GM12878 (cell line): Measurements from ENCODE around the gene CFAP91. TPM values are rescaled to one million over a fixed set of nuclear protein-coding genes. Genes with fewer than 3 reads are reported as not detected.

Experiments used
- ATF2 ChIP-seq: IDR thresholded peaks from 2 replicates; pipeline ENCODE4 v1.6.1; 2012; ENCODE audit warnings: low read length, inconsistent platforms
- BHLHE40 ChIP-seq, 2 experiments: fragments of 450-650 bp in 1 of 2; IDR thresholded peaks; 2 replicates each; pipeline ENCODE4 v1.6.1; 2011 to 2017; ENCODE audit warnings: low read depth in 2 of 2, borderline replicate concordance in 1 of 2, improper control_type of control experiment in 1 of 2, low read length in 1 of 2, mild to moderate bottlenecking in 1 of 2
- BRCA1 ChIP-seq: IDR thresholded peaks from 2 replicates; pipeline ENCODE4 v1.6.1; 2011; ENCODE audit warnings: low read depth, low read length, improper control_type of control experiment
- CREB1 ChIP-seq: IDR thresholded peaks from 2 replicates; pipeline ENCODE4 v1.6.1; 2012; ENCODE audit warnings: low read depth, mild to moderate bottlenecking, inconsistent platforms
- DPF2 ChIP-seq: fragments of 450-650 bp; IDR thresholded peaks from 2 replicates; pipeline ENCODE4 v1.6.1; 2017; ENCODE audit warnings: mild to moderate bottlenecking
- ESRRA ChIP-seq: IDR thresholded peaks from 2 replicates; pipeline ENCODE4 v1.6.1; 2012; ENCODE audit warnings: mild to moderate bottlenecking, low read length, improper control_type of control experiment
- HCFC1 ChIP-seq: fragments of 150-350 bp; IDR thresholded peaks from 2 replicates; pipeline ENCODE4 v1.6.1; 2014; ENCODE audit warnings: low read length
- IKZF2 ChIP-seq, 2 experiments: fragments of 450-650 bp; IDR thresholded peaks; 2 replicates each; pipeline ENCODE4 v1.6.1; 2017; ENCODE audit warnings: mild to moderate bottlenecking in 2 of 2, moderate library complexity in 2 of 2
- JUNB ChIP-seq: IDR thresholded peaks from 2 replicates; pipeline ENCODE4 v1.6.1; 2016; ENCODE audit warnings: antibody characterized with exemption, mild to moderate bottlenecking
- MEF2B ChIP-seq: fragments of 450-650 bp; IDR thresholded peaks from 2 replicates; pipeline ENCODE4 v1.6.1; 2018; ENCODE audit warnings: mild to moderate bottlenecking, moderate library complexity; ENCODE audit not compliant: partially characterized antibody, poor library complexity, severe bottlenecking
- MTA2 ChIP-seq: fragments of 450-650 bp; IDR thresholded peaks from 2 replicates; pipeline ENCODE4 v1.6.1; 2016; ENCODE audit warnings: low read depth, mild to moderate bottlenecking, moderate library complexity
- MTA3 ChIP-seq: IDR thresholded peaks from 2 replicates; pipeline ENCODE4 v1.6.1; 2012; ENCODE audit warnings: low read length, inconsistent platforms, borderline replicate concordance
- NFYA ChIP-seq: IDR thresholded peaks from 2 replicates; pipeline ENCODE4 v1.6.1; 2011; ENCODE audit warnings: low read depth, mild to moderate bottlenecking, low read length, improper control_type of control experiment, borderline replicate concordance
- POLR2AphosphoS2 ChIP-seq: IDR thresholded peaks from 2 replicates; pipeline ENCODE4 v1.6.1; 2011; ENCODE audit warnings: low read depth, mild to moderate bottlenecking, low read length, improper control_type of control experiment, moderate library complexity
- RELA ChIP-seq: fragments of 450-650 bp; IDR thresholded peaks from 2 replicates; pipeline ENCODE4 v1.8.0; 2014; ENCODE audit warnings: borderline replicate concordance; ENCODE audit not compliant: partially characterized antibody
- RUNX3 ChIP-seq: IDR thresholded peaks from 2 replicates; pipeline ENCODE4 v1.6.1; 2012; ENCODE audit warnings: low read length, inconsistent platforms
- SIX5 ChIP-seq: IDR thresholded peaks from 2 replicates; pipeline ENCODE4 v1.6.1; 2011; ENCODE audit warnings: mild to moderate bottlenecking, low read depth, low read length, moderate library complexity; ENCODE audit not compliant: severe bottlenecking
- SMC3 ChIP-seq: IDR thresholded peaks from 2 replicates; pipeline ENCODE4 v1.6.1; 2011; ENCODE audit warnings: low read length, improper control_type of control experiment, borderline replicate concordance
- SREBF2 ChIP-seq: IDR thresholded peaks from 2 replicates; pipeline ENCODE4 v1.6.1; 2012; ENCODE audit warnings: mild to moderate bottlenecking, low read length
- STAT1 ChIP-seq: fragments of 450-650 bp; conservative IDR thresholded peaks from 2 replicates; pipeline ENCODE4 v1.6.1; 2014; ENCODE audit warnings: antibody characterized with exemption, mild to moderate bottlenecking
- ZNF207 ChIP-seq: fragments of 450-650 bp; IDR thresholded peaks from 2 replicates; pipeline ENCODE4 v1.6.1; 2014; ENCODE audit warnings: antibody characterized with exemption, mild to moderate bottlenecking, borderline replicate concordance
- ZNF24 ChIP-seq: fragments of 450-650 bp; IDR thresholded peaks from 2 replicates; pipeline ENCODE4 v1.6.1; 2017; ENCODE audit warnings: antibody characterized with exemption, mild to moderate bottlenecking
- ZNF274 ChIP-seq: IDR thresholded peaks from one replicate; pipeline ENCODE4 v1.8.0; 2011; ENCODE audit not compliant: insufficient read length, insufficient read depth
- ZNF622 ChIP-seq: fragments of 450-650 bp; IDR thresholded peaks from 2 replicates; pipeline ENCODE4 v1.6.1; 2017; ENCODE audit warnings: mild to moderate bottlenecking, inconsistent platforms
- ZZZ3 ChIP-seq: IDR thresholded peaks from 2 replicates; pipeline ENCODE4 v1.6.1; 2011; ENCODE audit warnings: low read depth; ENCODE audit not compliant: control insufficient read depth, insufficient read length
- polyA plus RNA-seq, 11 experiments: library from polyadenylated mRNA; depleted of rRNA in 4 of 11; unstranded in 6 of 11; stranded (reverse) in 5 of 11; fragments of >200 nt; fragmentation: Nextera tagmentation in 4 of 11; fragmentation: Illumina TruSeq in 1 of 11; extraction: Ambion mirVana in 4 of 11; extraction: Trizol in 1 of 11; gene quantifications; 1 replicate in 1 of 11; 2 replicates in 10 of 11; pipeline versions ENCODE4 v1.2.1 to v1.2.3, GENCODE V29; 2011 to 2016; ENCODE audit warnings: inconsistent platforms in 2 of 11, missing spikeins in 2 of 11, low read depth in 1 of 11
- total RNA-seq, 4 experiments: library from RNA; depleted of rRNA in 3 of 4; stranded (reverse); fragments of >200 nt in 3 of 4; fragmentation: Illumina TruSeq in 1 of 4; extraction: Trizol in 1 of 4; gene quantifications; 2 replicates each; pipeline versions ENCODE4 v1.2.1 to v1.2.3, GENCODE V29; 2013 to 2021
- TF ChIP-seq, protein P1 (sequence below): fragments of 450-650 bp; IDR thresholded peaks from 2 replicates; pipeline ENCODE4 v1.6.1; 2016; ENCODE audit warnings: mild to moderate bottlenecking
- TF ChIP-seq, protein P2 (sequence below): IDR thresholded peaks from 2 replicates; pipeline ENCODE4 v1.6.1; 2011; ENCODE audit warnings: mild to moderate bottlenecking, low read depth, low read length, moderate library complexity; ENCODE audit not compliant: insufficient replicate concordance
- TF ChIP-seq, protein P3 (sequence below): fragments of 450-650 bp; IDR thresholded peaks from 2 replicates; pipeline ENCODE4 v1.6.1; 2017; ENCODE audit warnings: mild to moderate bottlenecking

The CFAP91 gene
- total and polyA plus RNA-seq, 10 of the 15 experiments (the other 5 are each of a cell fraction or from before 2014, with no cell fraction given): 0.03 to 2.2 (median 0.92) TPM

DNA sequence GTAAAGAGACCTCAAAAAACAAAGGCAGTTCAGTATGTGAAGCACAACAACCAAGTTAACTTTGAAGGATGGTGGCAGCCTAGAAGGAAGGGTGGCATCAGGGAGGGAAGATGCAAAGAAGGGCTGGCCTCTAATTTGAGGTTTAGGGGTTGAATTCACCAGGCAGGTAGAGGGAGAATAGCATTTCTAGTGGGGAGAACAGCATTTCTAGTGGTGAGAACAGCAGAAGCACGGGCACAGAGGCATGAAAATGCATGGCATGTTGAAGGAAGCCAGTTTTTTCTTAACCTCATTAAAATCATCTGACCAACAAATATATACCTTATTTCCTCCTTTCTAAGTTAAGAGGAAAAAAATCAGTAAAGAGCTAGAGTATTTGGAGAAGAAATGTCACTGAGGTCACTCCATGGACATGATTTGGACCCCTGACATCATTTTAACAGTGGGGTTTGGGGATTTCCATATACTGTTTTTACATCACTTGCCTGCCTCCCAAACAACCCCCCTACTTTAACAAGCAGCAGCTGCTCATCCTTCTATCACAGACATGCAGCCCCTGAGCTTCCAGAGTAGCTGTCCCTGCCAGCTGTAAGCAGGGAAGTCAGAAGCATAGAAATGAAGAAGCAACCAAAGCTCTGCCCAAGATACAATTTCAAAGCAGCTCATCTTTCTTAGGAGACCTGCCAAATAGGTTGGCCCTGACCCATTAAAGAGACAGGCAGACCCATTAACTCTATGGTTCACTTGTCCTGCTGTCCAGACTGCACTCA is 40.0 kb upstream of the CFAP91 start (continued):
- TF ChIP-seq BRCA1 (no peak), NFYA (no peak), RELA (no peak), MTA2 (no peak), HCFC1 (no peak), ZNF274 (no peak), ZZZ3 (no peak), ZNF622 (no peak), ESRRA (no peak), STAT1 (no peak), JUNB (no peak; the same call in 1 of the 2 replicates), ZNF24 (no peak), MTA3 (no peak), SMC3 (no peak), IKZF2 (IDR thresholded peaks at IDR 0.05) (0 out of 4 replicates have a peak, but pooled peaks of 1 of the 2 experiments have one; percentile 12), POLR2AphosphoS2 (no peak), CREB1 (peak; percentile 88), DPF2 (no peak), MEF2B (no peak), ZNF207 (no peak), SREBF2 (no peak), ATF2 (0 out of 2 replicates have a peak, but pooled peaks have one; percentile 35), RUNX3 (0 out of 2 replicates have a peak, but pooled peaks have one; percentile 22), SIX5 (no peak), BHLHE40 (IDR thresholded peaks at IDR 0.05; ENCODE audit: borderline replicate concordance in 1 of 2, low read depth in 2 of 2, low read length in 1 of 2) (no peak)
- TF ChIP-seq, protein P1, sequence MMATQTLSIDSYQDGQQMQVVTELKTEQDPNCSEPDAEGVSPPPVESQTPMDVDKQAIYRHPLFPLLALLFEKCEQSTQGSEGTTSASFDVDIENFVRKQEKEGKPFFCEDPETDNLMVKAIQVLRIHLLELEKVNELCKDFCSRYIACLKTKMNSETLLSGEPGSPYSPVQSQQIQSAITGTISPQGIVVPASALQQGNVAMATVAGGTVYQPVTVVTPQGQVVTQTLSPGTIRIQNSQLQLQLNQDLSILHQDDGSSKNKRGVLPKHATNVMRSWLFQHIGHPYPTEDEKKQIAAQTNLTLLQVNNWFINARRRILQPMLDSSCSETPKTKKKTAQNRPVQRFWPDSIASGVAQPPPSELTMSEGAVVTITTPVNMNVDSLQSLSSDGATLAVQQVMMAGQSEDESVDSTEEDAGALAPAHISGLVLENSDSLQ: no peak
- TF ChIP-seq, protein P2, sequence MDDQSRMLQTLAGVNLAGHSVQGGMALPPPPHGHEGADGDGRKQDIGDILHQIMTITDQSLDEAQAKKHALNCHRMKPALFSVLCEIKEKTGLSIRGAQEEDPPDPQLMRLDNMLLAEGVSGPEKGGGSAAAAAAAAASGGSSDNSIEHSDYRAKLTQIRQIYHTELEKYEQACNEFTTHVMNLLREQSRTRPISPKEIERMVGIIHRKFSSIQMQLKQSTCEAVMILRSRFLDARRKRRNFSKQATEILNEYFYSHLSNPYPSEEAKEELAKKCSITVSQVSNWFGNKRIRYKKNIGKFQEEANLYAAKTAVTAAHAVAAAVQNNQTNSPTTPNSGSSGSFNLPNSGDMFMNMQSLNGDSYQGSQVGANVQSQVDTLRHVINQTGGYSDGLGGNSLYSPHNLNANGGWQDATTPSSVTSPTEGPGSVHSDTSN: no peak
- TF ChIP-seq, protein P3, sequence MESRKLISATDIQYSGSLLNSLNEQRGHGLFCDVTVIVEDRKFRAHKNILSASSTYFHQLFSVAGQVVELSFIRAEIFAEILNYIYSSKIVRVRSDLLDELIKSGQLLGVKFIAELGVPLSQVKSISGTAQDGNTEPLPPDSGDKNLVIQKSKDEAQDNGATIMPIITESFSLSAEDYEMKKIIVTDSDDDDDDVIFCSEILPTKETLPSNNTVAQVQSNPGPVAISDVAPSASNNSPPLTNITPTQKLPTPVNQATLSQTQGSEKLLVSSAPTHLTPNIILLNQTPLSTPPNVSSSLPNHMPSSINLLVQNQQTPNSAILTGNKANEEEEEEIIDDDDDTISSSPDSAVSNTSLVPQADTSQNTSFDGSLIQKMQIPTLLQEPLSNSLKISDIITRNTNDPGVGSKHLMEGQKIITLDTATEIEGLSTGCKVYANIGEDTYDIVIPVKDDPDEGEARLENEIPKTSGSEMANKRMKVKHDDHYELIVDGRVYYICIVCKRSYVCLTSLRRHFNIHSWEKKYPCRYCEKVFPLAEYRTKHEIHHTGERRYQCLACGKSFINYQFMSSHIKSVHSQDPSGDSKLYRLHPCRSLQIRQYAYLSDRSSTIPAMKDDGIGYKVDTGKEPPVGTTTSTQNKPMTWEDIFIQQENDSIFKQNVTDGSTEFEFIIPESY: no peak
